ENCODE results near the gene JMJD7.

JMJD7 gene

GRCh38 chr15:41823502-41823901, 4.4 kb upstream of the JMJD7 start:
- DNase-seq: no peak

DNA sequence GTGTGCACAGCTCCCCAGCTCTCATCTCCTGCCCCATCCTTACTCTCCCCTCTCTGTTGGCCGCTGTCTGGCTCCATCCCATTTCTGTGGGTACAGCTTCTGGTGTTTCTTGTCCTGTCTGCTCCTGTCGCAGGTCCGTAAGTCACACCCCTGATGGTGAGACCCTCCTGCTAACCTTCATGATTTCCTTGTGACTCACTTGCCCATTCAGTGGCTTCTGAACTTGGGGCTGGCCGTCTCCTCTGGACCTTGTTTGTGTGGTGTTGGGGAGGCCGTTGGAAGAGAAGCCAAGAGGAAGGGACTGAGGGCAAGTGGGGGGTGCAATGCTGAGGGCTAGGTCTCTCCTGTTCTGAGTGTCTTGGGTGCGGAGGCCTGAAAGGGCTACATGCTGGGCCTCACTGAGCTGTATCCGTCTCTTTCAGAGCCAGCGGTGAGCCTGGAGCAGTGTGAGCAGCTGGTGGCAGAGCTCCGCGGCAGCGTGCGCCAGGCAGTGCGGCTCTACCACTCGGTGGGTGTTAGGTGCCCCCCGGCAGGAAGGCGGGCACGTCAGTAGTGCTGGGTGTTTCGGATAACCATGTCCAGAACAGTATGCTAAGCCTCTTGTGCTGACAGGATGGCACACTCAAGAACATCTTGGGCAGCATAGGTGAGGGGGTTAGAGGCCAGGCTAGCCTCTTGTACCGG, 3.7 kb upstream of the JMJD7 start:
- DNase-seq: no peak

GRCh38 chr15:41825145-41825544, 2.7 kb upstream of the JMJD7 start:
- DNase-seq: no peak

GRCh38 chr15:41825572-41826535, 2.0 kb upstream of the JMJD7 start:
- no peak for DNase-seq

DNA sequence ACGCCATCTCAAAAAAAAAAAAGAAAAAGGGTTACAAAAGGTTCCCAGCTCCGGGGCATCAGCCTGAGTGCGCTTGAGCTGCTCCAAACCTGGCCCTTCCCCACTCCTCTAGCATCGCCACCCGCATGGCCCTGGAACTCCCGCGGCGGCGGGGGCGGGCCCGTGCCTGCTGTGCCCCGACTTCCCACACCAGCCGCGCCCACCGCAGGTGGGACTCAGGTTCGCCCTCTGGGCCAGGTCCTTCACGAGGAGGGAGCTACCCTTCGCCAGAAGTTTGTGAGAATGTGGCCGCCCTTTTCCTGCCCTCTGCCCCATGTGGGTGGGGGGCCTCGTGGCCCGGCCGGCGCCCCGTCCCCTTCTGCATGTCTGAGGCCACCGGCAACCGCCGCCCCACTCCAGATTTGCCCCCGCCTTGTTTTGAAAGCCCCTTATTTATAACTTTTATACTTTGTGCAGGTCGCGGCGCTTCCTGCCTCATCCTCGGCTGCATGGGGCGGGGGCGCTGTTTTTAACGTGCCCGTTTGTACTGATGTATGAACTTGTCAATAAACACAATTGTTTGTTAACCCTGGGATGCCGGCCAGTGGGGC, 507 bp upstream of the JMJD7 start:
- DNase-seq: peak; percentile 32

DNA sequence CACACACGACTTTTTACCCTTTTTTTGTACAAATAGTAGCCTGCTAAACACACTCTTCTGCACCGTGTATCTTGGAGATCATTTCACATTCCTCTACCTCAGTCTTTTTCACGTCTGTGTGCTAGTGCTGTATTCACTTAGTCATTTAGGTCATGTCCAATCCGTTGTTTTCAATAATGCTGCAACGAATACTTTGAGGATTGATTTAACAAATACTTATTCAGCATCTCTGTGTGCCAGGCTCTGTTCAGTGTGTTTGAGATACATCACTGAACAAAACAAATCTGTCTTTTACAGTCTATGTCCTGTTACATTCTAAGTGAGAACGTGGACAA, 882 bp downstream of the JMJD7 start:
- no peak for DNase-seq

DNA sequence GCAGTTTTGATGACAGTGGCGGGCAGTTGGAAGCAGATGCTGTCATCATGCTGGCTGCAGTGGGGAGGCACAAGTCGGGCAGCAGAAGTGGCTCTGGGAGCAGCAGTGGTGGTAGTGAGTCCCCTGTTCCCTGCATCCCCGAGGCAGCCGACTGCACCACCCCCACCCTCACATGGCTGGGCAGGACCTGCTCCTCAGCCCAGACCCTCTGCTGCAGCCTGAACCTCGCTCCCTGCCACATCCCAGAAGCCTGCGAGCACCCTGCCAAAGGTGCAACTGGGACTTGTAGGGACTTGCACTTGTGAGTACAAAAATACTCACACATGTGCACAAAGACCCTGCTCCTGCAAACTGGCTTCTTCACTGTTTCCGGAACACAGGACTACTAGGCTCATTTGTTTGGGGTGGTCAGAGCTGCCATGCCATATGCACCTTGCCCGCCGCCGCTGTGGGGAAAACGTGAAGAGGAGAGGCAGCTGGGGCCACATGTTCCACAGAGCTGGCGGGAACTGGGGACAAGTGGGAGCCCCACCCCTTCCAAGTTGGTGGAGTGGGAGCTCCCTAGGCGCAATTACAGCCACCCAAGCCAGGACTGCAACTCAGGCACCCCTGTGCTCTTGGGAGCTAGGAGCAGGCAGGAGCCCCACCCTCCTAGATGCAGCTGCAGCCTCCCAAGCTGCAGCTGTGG, 2.2 kb downstream of the JMJD7 start:
- no peak for DNase-seq

DNA sequence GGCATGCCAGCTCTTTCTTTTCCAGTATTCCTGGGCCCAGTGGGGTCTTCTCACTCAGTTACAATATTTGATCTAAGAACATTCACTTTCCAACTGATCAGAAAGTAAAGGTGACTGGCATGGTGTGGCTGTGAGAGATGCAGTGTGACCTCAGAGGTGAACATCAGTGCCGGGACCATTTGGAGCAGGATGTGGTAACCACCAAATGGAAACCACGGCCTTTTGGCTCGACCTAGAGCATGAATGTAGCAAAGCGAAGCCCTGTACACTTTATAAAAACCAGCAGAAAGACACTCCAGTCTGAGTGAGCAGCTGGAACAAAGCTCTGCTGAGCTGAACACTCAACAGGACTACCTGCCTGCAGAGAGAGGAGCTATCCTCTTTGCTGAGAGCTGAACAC, 3.4 kb downstream of the JMJD7 start:
- DNase-seq: peak; percentile 49

DNA sequence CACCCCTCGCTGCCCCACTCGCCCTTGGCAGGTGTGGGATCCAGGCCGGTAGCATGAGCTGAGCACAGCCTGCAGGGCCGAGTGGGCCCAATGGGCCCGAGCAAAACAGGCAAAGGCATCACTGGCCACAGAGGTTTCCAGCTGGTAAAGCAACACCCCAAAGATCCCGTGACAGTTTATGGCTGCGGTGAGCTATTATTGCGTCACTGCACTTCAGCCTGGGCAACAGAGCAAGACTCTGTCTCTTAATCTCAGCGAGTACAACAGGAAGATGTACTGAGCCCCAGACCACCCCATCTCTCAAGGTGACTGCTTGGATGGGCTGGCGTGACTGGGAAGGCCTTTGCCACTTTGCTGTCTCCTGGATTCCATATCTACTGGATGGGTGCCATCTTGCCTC, 4.3 kb downstream of the JMJD7 start:
- DNase-seq: no peak

DNA sequence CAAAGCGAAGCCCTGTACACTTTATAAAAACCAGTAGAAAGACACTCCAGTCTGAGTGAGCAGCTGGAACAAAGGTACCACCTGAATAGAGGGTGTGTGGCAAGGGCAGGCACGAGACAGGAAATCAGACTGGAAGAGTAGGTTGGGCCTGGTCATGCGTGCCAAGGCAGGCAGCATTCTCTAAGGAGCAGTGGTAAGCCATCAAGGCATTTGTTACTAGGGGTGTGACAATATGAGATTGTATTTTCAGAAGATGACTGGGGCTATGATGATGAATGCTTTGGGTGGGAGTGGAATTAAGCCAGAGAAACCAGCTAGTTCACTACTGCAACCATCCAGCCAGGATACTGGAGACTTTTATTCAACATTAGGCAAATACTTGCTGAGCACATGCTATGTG, 5.0 kb downstream of the JMJD7 start:
- peak; percentile 24 for DNase-seq

- no peak for DNase-seq
Observed at GRCh38 chr15:41834096-41834495, 6.2 kb downstream of the JMJD7 start.

DNA sequence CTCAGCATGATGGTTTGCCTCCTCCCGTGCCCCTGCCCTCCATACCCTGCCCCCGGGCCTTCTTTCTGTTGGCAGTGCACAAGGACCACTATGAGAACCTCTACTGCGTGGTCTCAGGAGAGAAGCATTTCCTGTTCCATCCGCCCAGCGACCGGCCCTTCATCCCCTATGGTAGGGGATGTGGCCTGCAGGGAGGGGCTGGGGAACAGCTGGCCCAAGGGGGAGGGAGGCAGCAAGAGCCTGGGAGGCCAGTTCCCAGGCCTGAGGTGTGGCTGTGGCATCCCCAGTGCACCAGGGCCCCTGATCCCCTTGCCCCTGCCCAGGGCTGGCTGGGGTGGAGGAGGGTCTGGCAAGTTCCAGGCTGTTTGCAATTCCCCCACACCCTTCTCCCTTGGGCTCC, 8.2 kb downstream of the JMJD7 start:
- DNase-seq: no peak

DNA sequence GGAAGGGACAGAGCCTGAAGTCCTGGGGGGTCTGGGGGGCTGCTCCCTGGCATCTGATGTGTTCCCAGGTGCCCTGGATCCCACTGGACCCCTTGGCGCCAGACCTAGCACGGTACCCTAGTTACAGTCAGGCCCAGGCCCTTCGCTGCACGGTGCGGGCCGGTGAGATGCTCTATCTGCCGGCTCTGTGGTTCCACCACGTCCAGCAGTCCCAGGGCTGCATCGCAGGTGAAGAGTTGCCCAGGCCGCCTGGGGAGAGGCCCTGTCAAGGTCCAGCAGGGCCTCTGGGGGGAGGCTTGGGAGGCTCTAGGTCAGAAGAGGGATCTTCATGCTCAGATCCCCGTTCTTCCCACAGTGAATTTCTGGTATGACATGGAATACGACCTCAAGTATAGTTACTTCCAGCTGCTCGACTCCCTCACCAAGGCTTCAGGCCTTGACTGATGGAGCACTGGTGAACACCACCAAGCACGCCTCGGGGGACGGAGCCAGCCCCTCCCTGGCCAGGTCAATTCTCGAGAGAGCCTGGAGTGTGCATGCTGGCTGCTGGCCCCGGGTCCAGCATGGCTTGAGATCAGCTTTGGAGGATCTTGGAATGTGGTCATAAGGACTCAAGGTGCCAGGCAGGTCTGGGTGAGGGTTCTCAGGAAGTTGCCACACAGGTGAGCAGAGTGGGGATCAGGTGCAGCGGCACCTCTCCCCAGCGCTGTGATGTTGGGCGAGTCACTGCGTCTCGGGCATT, 9.0 kb downstream of the JMJD7 start:
- no peak for DNase-seq

DNA sequence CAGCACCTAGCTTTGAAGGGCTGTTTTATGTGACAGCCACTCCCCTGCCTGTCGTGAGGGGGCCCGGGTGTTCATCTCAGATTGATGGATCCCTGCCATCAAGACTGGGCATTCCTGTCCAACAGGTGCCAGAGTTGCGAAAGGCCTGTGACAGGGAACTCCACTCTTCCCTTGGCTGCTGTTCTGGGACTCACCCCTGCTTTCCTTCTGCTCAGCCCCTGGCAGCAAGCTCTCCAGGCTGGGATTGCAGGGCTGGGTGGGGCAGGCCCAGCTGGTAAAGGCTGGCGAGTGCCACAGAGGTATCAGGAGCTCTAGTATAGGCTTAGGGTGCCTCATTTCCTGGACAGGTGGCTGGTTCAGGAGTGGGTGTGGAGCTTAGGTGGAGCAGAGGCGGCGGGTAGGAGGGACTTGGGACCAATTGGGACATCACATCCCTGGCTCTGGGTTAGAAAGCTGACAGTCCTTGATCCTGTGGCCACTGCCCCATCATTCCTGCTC, 10.6 kb downstream of the JMJD7 start, which contains the start of gene PLA2G4B:
PLA2G4B (plus strand) TSS at position 448 of the 498 bp plus-strand sequence. CDS start 67 bp downstream, outside the sequence.
- DNase-seq: no peak

DNA sequence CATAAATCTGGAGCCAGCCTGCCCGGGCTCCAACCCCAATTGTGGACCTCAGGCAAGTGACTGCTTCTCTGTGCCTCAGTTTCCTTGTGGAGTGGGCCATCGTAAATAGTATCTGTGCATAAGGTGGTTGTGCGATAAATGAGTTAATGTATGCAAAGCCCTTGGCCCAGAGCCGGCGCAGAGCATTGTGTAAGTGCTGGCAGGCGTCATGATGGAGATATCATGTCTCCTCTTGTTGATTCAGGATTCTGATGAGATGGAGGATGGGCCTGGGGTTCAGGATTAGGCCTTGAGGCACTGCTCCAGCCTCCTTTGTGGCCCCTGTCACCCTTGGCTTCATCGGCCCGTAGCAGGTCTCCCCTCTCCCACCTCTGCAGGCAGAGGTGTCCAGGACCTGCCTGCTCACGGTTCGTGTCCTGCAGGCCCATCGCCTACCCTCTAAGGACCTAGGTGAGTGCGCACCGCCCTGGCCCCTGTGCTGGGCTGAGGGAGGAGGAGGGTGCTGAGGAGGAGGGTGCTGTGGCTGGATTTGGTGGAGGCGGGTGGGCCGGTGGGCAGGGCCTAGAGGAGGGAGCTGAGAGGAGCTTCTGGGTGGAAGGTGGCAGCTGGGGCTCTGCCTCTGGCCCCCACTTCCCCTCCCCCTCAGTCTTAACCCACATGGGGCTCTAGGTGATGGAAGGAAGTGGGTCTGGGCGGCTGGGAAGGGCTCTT, 12.0 kb downstream of the JMJD7 start:
- DNase-seq: no peak

- DNase-seq: no peak
Observed at GRCh38 chr15:41840673-41841072, 12.8 kb downstream of the JMJD7 start.

GRCh38 chr15:41841131-41841530, 13.2 kb downstream of the JMJD7 start:
- no peak for DNase-seq

- DNase-seq: no peak
Observed at GRCh38 chr15:41842229-41842628, 14.3 kb downstream of the JMJD7 start.

DNA sequence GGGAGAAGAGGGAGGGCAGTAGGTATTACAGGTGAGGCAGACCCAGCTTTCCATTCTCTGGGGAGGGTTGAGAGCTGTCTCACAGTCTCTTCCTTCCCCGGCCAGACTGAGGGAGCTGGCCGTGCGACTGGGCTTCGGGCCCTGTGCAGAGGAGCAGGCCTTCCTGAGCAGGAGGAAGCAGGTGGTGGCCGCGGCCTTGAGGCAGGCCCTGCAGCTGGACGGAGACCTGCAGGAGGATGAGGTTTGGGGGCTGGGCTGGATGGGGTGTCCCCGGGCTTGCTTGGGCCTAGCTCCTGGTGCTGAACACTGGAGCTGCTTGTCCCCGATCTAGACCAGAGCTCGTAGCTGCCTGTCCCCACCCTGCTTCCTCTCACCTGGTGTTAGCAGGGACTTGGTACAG, 15.7 kb downstream of the JMJD7 start:
- no peak for DNase-seq

GRCh38 chr15:41844814-41845213, 16.9 kb downstream of the JMJD7 start:
- DNase-seq: no peak

DNA sequence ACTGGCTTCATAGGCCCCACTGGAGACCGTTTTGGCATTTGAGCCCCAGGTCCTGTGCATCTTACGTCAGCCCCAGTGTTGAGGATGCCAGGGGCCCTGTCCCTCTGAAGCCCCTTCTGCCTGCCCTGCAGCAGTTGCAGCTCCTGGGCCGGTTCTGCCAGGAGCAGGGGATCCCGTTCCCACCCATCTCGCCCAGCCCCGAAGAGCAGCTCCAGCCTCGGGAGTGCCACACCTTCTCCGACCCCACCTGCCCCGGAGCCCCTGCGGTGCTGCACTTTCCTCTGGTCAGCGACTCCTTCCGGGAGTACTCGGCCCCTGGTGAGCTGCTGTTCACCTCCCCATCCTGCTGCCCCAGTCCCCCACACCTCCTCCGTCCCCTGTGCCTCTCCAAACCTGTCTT, 19.3 kb downstream of the JMJD7 start:
- no peak for DNase-seq

DNA sequence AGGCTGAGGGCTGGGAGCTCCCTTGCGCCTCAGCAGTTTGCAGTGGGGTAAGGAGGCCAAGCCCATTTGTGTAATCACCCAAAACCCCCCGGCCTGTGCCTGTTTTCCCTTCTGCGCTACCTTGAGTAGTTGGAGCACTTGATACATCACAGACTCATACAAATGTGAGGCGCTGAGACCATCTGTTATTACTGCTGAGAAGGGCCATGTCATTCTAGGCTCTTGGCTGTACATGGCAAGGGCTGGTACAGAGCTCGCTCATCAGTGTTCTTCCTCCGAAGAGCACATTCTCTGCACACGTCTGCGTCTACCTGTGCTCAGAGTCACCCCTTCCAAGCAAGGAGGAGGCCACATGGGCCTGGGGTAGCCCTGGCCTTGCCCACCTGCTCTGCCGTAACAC, 20.1 kb downstream of the JMJD7 start:
- no peak for DNase-seq

Data from activated naive CD4-positive, alpha-beta T cell treated with Interleukin-2 at 50 U/mL for 16 hours (primary cell).